Activated T-cell treated with anti-CD3 and anti-CD28 coated beads, Interleukin-2, amount 50 U/mL, for 4 hours (primary cell): ENCODE data around the gene AOC2. TPM values are rescaled to one million over a fixed set of nuclear protein-coding genes. Genes with fewer than 3 reads are reported as not detected.
"Not testable (repeated sequence)": the region's sequence is repeated elsewhere in the genome, so short reads cannot be mapped to it uniquely, and the experiment has no call there.

Experiments used
- ATAC-seq, 2 donors: fragments of 200-7000 bp; cut with Tn5 transposase; one replicate each; pipeline ENCODE4 v1.10.0; 2021
- DNase-seq: peaks from one replicate; pipeline ENCODE4 v3.0.0-alpha.2; 2020
- H3K27me3 Mint-ChIP-seq: one replicate; pipeline ENCODE4 v1.8.0; 2021; ENCODE audit warnings: low read depth, mixed read lengths
- H3K36me3 Mint-ChIP-seq: one replicate; pipeline ENCODE4 v1.8.0; 2022; ENCODE audit warnings: mixed read lengths; ENCODE audit not compliant: insufficient read depth
- H3K4me1 Mint-ChIP-seq: one replicate; pipeline ENCODE4 v1.8.0; 2021; ENCODE audit warnings: low read depth, mixed read lengths
- H3K4me3 Mint-ChIP-seq: one replicate; pipeline ENCODE4 v1.8.0; 2021; ENCODE audit warnings: mild to moderate bottlenecking, moderate library complexity, mixed read lengths
- H3K9me3 Mint-ChIP-seq: one replicate; pipeline ENCODE4 v1.8.0; 2021; ENCODE audit warnings: mixed read lengths
- total RNA-seq, 3 donors: library from RNA; stranded (reverse); gene quantifications; one replicate each; pipeline ENCODE4 v1.2.1, GENCODE V29; 2021

The AOC2 gene
- total RNA-seq, 3 donors from 2014 or later: 2.7 to 4.1 (median 3.7) TPM

GRCh38 chr17:42894283-42895184, 50.2 kb downstream of the AOC2 start:
- no peaks in the 10 kb centered on the region for H3K36me3 Mint-ChIP-seq
- no peaks in the 10 kb centered on the region for H3K9me3 Mint-ChIP-seq
- H3K4me3 Mint-ChIP-seq: no peak overlapping the region
- no peaks in the 10 kb centered on the region for H3K4me1 Mint-ChIP-seq
- ATAC-seq (no peak), DNase-seq (no peak)
- H3K27me3 Mint-ChIP-seq: peaks cover 17% of the 10 kb centered on the region

GRCh38 chr17:42895185-42895555, 50.8 kb downstream of the AOC2 start:
- Mint-ChIP-seq H3K4me3 (no peak overlapping the region), H3K36me3 (no peaks in the 10 kb centered on the region), H3K27me3 (peaks cover 14% of the 10 kb centered on the region), H3K9me3 (no peaks in the 10 kb centered on the region), H3K4me1 (no peaks in the 10 kb centered on the region)
- no peak for ATAC-seq
- no peak for DNase-seq

- DNase-seq (no peak), ATAC-seq (no peak)
- Mint-ChIP-seq H3K9me3 (no peaks in the 10 kb centered on the region), H3K4me3 (no peak overlapping the region), H3K36me3 (no peaks in the 10 kb centered on the region), H3K27me3 (peaks cover 22% of the 10 kb centered on the region), H3K4me1 (no peaks in the 10 kb centered on the region)
Observed at GRCh38 chr17:42898147-42898811, 53.9 kb downstream of the AOC2 start.

- not testable (repeated sequence) for ATAC-seq, H3K36me3 Mint-ChIP-seq
Observed at GRCh38 chr17:42899981-42900380, 55.6 kb downstream of the AOC2 start.

More at GRCh38 chr17:42899981-42900380, 55.6 kb downstream of the AOC2 start:
- not testable (repeated sequence) for H3K9me3 Mint-ChIP-seq, H3K4me3 Mint-ChIP-seq, H3K4me1 Mint-ChIP-seq, DNase-seq
- peaks cover 18% of the 10 kb centered on the region for H3K27me3 Mint-ChIP-seq

Other genes with a start within 250 kb of the AOC2 start
- 10 to 100 TPM; 27.2 to 37.9 (median 30.0) TPM for gene RETREG3, start 235.2 kb upstream of the AOC2 start, total RNA-seq
- 100 to 1,000 TPM in 1 of 3 donors, 10 to 100 TPM in 2; 91.7 to 103 (median 93.7) TPM for gene TUBG1, start 234.9 kb upstream of the AOC2 start, total RNA-seq
- gene TUBG2, start 185.3 kb upstream of the AOC2 start, total RNA-seq: 1 to 10 TPM; 5.6 to 7.1 (median 5.9) TPM
- 1 to 10 TPM in 1 of 3 donors, under 1 TPM in 2; 0.56 to 1.2 (median 0.63) TPM for gene PLEKHH3, start 167.6 kb upstream of the AOC2 start, total RNA-seq
- under 1 TPM; 0.25 to 0.43 (median 0.32) TPM for gene CCR10, start 162.7 kb upstream of the AOC2 start, total RNA-seq
- gene CNTNAP1, start 162.0 kb upstream of the AOC2 start, total RNA-seq: 1 to 10 TPM in 1 of 3 donors, under 1 TPM in 2; 0.73 to 1.3 (median 0.79) TPM
- gene EZH1, start 99.5 kb upstream of the AOC2 start, total RNA-seq: 10 to 100 TPM; 22.2 to 26.5 (median 22.6) TPM
- not detected for gene RAMP2, start 83.4 kb upstream of the AOC2 start, total RNA-seq
- 100 to 1,000 TPM in 1 of 3 donors, 10 to 100 TPM in 2; 92.6 to 106 (median 98.7) TPM for gene VPS25, start 71.1 kb upstream of the AOC2 start, total RNA-seq
- gene WNK4, start 64.0 kb upstream of the AOC2 start, total RNA-seq: under 1 TPM; 0.16 to 0.46 (median 0.38) TPM
- gene COA3, start 45.9 kb upstream of the AOC2 start, total RNA-seq: 10 to 100 TPM; 52.2 to 56.2 (median 55.1) TPM
- not detected for gene CNTD1, start 45.7 kb upstream of the AOC2 start, total RNA-seq
- 100 to 1,000 TPM; 101 to 121 (median 112) TPM for gene BECN1, start 20.3 kb upstream of the AOC2 start, total RNA-seq
- gene PSME3, start 11.2 kb upstream of the AOC2 start, total RNA-seq: 100 to 1,000 TPM; 361 to 401 (median 376) TPM
- 1 to 10 TPM; 2.1 to 2.6 (median 2.2) TPM for gene AOC3, start 6.6 kb downstream of the AOC2 start, total RNA-seq
- under 1 TPM in 1 of 3 donors, not detected in 2; 0.08 TPM for gene G6PC1, start 56.2 kb downstream of the AOC2 start, total RNA-seq
- 100 to 1,000 TPM; 130 to 159 (median 141) TPM for gene AARSD1, start 119.9 kb downstream of the AOC2 start, total RNA-seq
- gene PTGES3L, start 135.5 kb downstream of the AOC2 start, total RNA-seq: under 1 TPM; 0.24 to 0.30 (median 0.25) TPM
- 10 to 100 TPM; 14.1 to 17.4 (median 16.7) TPM for gene RUNDC1, start 136.0 kb downstream of the AOC2 start, total RNA-seq
- gene RPL27, start 153.8 kb downstream of the AOC2 start, total RNA-seq: 1,000 to 10,000 TPM; 1,553 to 1,718 (median 1,686) TPM
- gene IFI35, start 162.2 kb downstream of the AOC2 start, total RNA-seq: 10 to 100 TPM; 26.4 to 46.6 (median 34.1) TPM
- 10 to 100 TPM; 11.7 to 15.9 (median 15.5) TPM for gene VAT1, start 177.8 kb downstream of the AOC2 start, total RNA-seq
- gene RND2, start 180.7 kb downstream of the AOC2 start, total RNA-seq: under 1 TPM; 0.13 to 0.33 (median 0.24) TPM